ENCODE measurements around the gene NME5. TPM values are rescaled to one million over a fixed set of nuclear protein-coding genes. Genes with fewer than 3 reads are reported as not detected.

The NME5 gene
- total and polyA plus RNA-seq, 2 of the 13 experiments (the other 11 are each of a cell fraction or from before 2014, with no cell fraction given): 0.18 TPM; not detected in 1

DNA sequence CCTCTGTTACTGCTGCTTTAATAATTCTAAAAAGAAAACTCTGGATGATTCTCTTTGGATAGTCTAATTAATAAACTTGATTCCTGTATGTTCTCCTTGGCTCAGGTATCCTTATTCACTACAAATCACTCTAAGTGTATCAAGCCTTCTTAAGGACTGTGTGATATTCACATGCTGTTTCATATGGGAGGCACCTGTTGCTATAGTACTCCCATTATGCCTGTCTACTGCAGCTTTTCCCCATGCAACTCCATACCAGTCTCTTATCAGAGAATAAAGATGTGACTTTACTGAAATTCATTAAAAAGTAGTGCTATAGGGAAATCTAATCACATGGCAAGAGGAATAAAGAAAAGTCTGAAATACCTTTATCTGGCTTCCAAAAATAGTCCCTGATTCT lies 24.5 kb upstream of the NME5 start:
- in situ Hi-C loops (cut with HindIII; ENCODE audit: extremely low pct_ligation_motif_present, low pct_unique_long_range_greater_than_20kb): no loop called here
- DNase-seq (ENCODE audit: low spot score) (no peak), ATAC-seq (no peak), FAIRE-seq (no peak)
- no TSS peak for BruUV-seq (replicated peaks)
- ChIA-PET POLR2A (no interaction called here), CTCF (ENCODE audit: low intra/inter-chr PET ratio, low total read pairs) (no interaction called here)
- no peaks in the 10 kb centered on the region; a peak in 1 of 5 replicates for H3K27me3 ChIP-seq (ENCODE audit: control insufficient read depth in 1 of 2, insufficient read depth in 2 of 2, low read length in 2 of 2)
- intact Hi-C loops (cut with micrococcal nuclease; ENCODE audit: unreplicated experiment): no loop called here
- H3K4me1 ChIP-seq (ENCODE audit: insufficient read depth, low read length): no peaks in the 10 kb centered on the region
- H3K36me3 ChIP-seq (replicated peaks in 1 of 2; ENCODE audit: control insufficient read depth in 1 of 2, insufficient read depth in 2 of 2, low read length in 2 of 2): peaks cover 46 to 93% of the 10 kb centered on the region in 2 experiments
- no peaks in the 10 kb centered on the region for H3K79me2 ChIP-seq (ENCODE audit: insufficient read depth, low read length)
- no peak overlapping the region for H2AFZ ChIP-seq (ENCODE audit: low read length)
- no peak overlapping the region for H3K27ac ChIP-seq (ENCODE audit: extremely low read length, insufficient read depth, low read length)
- no peaks in the 10 kb centered on the region; the same call in 1 of the 2 replicates for H4K20me1 ChIP-seq (ENCODE audit: insufficient read depth, low read length)
- H3K9ac ChIP-seq (ENCODE audit: insufficient read depth, low read depth, low read length): no peak overlapping the region
- no peak overlapping the region for H3K4me2 ChIP-seq (ENCODE audit: low read depth, low read length)
- no peak overlapping the region for H3K4me3 ChIP-seq (replicated peaks in 1 of 3; ENCODE audit: insufficient read depth in 1 of 3, low read depth in 2 of 3, low read length in 3 of 3)
- no peaks in the 10 kb centered on the region for H3K9me3 ChIP-seq (ENCODE audit: low read length)
- no peak for TF ChIP-seq NFYC (CRISPR knock-in tag; IDR thresholded peaks at IDR 0.05)
- TF ChIP-seq TCF12 (IDR thresholded peaks at IDR 0.05): no peak
- TF ChIP-seq TCF12 (CRISPR knock-in tag; IDR thresholded peaks at IDR 0.05): no peak
- TF ChIP-seq ZFP36L1 (CRISPR knock-in tag; IDR thresholded peaks at IDR 0.05): no peak
- no peak for TF ChIP-seq MZF1 (CRISPR knock-in tag; IDR thresholded peaks at IDR 0.05; ENCODE audit: borderline replicate concordance)
- TF ChIP-seq, protein P1, sequence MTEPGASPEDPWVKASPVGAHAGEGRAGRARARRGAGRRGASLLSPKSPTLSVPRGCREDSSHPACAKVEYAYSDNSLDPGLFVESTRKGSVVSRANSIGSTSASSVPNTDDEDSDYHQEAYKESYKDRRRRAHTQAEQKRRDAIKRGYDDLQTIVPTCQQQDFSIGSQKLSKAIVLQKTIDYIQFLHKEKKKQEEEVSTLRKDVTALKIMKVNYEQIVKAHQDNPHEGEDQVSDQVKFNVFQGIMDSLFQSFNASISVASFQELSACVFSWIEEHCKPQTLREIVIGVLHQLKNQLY (CRISPR knock-in tag; IDR thresholded peaks at IDR 0.05): no peak
- TF ChIP-seq CEBPB (IDR thresholded peaks at IDR 0.05; ENCODE audit: borderline replicate concordance, low read depth, low read length): no peak
- no peak for TF ChIP-seq STAG1 (CRISPR knock-in tag; IDR thresholded peaks at IDR 0.05)
- TF ChIP-seq, protein P2, sequence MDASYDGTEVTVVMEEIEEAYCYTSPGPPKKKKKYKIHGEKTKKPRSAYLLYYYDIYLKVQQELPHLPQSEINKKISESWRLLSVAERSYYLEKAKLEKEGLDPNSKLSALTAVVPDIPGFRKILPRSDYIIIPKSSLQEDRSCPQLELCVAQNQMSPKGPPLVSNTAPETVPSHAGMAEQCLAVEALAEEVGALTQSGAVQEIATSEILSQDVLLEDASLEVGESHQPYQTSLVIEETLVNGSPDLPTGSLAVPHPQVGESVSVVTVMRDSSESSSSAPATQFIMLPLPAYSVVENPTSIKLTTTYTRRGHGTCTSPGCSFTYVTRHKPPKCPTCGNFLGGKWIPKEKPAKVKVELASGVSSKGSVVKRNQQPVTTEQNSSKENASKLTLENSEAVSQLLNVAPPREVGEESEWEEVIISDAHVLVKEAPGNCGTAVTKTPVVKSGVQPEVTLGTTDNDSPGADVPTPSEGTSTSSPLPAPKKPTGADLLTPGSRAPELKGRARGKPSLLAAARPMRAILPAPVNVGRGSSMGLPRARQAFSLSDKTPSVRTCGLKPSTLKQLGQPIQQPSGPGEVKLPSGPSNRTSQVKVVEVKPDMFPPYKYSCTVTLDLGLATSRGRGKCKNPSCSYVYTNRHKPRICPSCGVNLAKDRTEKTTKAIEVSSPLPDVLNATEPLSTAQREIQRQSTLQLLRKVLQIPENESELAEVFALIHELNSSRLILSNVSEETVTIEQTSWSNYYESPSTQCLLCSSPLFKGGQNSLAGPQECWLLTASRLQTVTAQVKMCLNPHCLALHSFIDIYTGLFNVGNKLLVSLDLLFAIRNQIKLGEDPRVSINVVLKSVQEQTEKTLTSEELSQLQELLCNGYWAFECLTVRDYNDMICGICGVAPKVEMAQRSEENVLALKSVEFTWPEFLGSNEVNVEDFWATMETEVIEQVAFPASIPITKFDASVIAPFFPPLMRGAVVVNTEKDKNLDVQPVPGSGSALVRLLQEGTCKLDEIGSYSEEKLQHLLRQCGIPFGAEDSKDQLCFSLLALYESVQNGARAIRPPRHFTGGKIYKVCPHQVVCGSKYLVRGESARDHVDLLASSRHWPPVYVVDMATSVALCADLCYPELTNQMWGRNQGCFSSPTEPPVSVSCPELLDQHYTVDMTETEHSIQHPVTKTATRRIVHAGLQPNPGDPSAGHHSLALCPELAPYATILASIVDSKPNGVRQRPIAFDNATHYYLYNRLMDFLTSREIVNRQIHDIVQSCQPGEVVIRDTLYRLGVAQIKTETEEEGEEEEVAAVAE (CRISPR knock-in tag; IDR thresholded peaks at IDR 0.05; ENCODE audit: borderline replicate concordance): no peak
- TF ChIP-seq, protein P3, sequence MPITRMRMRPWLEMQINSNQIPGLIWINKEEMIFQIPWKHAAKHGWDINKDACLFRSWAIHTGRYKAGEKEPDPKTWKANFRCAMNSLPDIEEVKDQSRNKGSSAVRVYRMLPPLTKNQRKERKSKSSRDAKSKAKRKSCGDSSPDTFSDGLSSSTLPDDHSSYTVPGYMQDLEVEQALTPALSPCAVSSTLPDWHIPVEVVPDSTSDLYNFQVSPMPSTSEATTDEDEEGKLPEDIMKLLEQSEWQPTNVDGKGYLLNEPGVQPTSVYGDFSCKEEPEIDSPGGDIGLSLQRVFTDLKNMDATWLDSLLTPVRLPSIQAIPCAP (CRISPR knock-in tag; IDR thresholded peaks at IDR 0.05; ENCODE audit: low read depth): no peak
- TF ChIP-seq, protein P4, sequence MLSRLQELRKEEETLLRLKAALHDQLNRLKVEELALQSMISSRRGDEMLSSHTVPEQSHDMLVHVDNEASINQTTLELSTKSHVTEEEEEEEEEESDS (CRISPR knock-in tag; IDR thresholded peaks at IDR 0.05; ENCODE audit: borderline replicate concordance): no peak
- TF ChIP-seq, protein P5, sequence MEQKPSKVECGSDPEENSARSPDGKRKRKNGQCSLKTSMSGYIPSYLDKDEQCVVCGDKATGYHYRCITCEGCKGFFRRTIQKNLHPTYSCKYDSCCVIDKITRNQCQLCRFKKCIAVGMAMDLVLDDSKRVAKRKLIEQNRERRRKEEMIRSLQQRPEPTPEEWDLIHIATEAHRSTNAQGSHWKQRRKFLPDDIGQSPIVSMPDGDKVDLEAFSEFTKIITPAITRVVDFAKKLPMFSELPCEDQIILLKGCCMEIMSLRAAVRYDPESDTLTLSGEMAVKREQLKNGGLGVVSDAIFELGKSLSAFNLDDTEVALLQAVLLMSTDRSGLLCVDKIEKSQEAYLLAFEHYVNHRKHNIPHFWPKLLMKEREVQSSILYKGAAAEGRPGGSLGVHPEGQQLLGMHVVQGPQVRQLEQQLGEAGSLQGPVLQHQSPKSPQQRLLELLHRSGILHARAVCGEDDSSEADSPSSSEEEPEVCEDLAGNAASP (CRISPR knock-in tag; IDR thresholded peaks at IDR 0.05; ENCODE audit: borderline replicate concordance): no peak
- TF ChIP-seq RFX5 (IDR thresholded peaks at IDR 0.05; ENCODE audit: low read depth, low read length): no peak
- TF ChIP-seq, protein P6, sequence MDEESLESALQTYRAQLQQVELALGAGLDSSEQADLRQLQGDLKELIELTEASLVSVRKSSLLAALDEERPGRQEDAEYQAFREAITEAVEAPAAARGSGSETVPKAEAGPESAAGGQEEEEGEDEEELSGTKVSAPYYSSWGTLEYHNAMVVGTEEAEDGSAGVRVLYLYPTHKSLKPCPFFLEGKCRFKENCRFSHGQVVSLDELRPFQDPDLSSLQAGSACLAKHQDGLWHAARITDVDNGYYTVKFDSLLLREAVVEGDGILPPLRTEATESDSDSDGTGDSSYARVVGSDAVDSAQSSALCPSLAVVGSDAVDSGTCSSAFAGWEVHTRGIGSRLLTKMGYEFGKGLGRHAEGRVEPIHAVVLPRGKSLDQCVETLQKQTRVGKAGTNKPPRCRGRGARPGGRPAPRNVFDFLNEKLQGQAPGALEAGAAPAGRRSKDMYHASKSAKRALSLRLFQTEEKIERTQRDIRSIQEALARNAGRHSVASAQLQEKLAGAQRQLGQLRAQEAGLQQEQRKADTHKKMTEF (CRISPR knock-in tag; IDR thresholded peaks at IDR 0.05): no peak
